NCI-H187 treated with DMSO at 0.1 percent for 48 hours (cell line): ENCODE data around the gene GGTLC2.

Experiments used
- DNase-seq: peaks from one replicate; lab custom pipeline; 2025; lab: John Stamatoyannopoulos, UW

Gene GGTLC2

DNA sequence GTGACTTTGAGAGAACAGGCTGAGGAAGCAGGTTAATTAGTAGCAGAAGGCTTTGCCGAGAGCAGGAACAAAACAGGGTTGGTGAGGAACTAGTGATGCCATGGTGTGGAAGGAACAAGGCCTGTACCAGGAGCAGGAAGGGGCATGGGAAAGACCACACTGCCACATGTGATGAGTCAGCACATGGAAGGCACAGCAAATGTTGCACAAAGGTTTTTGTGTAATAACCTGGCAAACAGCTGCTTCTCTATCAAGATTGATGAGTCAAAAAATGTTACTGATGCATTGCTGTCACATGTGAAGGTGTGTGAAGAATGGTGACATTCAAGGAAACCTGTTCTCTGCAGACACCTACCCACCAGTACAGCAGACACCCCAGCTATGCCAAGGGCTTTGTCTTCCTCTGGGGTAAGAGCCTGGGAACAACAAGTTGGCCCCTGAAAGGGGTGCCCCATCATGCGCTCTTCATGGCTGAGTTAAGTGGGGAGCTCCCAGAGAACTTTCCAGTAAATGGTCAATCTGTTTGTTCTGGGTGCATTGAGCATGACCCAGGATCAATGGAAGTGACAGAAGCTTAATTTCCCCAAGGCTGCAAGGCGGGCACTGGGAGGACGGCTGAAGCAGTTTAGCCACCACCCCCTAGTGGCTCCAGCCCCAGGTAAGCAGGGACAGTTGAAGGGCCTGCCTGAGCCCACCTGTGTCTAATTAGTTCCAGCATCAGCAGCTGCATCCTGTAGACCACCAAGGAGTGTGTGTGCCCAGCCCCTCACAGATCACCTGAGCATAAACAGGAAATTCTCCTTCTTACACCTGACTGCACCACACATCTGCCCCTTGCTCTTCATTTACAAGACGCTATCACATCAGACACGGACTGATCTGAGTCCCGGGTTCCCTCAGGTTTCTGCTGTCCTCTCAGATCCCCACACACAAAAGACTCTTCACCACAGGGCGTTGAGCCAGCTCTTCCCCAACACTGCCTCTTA is 47.6 kb downstream of the GGTLC2 start:
- DNase-seq, result no peak

GRCh38 chr22:22692707-22693530 is 48.5 kb downstream of the GGTLC2 start:
- no peak for DNase-seq

GRCh38 chr22:22693531-22693884 is 49.1 kb downstream of the GGTLC2 start:
- no peak for DNase-seq

DNA sequence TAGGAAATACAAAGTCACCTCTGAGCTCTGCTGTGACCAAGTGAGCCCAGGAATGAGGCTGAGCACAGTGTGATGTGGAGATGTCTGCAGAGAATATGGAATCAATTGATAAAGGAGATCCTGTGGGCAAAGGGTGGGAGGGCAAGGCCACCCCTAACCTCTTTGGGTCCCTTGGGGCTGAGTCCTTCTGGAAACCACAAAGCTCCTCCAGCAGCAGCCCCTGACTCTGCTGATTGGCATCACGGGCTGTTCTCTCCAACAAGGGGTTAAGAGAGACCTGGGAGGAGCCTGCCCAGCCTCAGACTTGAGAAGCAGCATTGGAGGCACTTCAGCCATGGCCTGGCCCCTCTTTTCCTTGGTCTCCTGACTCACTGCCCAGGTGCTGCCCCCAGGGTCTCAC is 49.7 kb downstream of the GGTLC2 start:
- no peak for DNase-seq

DNA sequence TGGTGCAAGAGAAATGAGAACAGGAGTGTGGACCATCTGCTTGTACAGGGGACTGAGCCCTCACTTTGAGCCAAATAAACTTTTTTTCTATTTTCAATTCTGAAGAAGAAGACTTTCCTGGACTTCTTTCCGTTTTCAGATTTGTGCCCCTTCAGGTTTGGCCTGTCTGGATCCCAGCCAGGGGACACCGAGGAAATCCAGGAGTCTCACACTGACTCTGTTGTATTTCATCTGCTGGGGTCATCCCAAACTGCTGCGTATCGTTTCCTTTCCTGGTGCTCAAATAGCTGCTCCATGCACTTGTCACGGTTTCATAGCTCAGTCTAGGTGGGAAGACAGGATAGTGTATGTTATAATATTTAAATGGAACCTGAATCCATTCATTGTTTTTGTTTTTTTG is 51.7 kb downstream of the GGTLC2 start:
- DNase-seq, result no peak
